ENCODE results near the gene SPATA3.

GRCh38 chr2:230955163-230955737, 40.7 kb upstream of the SPATA3 start:
- no peak for TF ChIP-seq CTCF (IDR thresholded peaks at IDR 0.05; ENCODE audit: insufficient read depth, low read length, poor library complexity, severe bottlenecking)
- no peak for TF ChIP-seq EZH2phosphoT487 (conservative IDR thresholded peaks at IDR 0.05; ENCODE audit: low read length)

Data from SU-DHL-6 (cell line).